Measurements from ENCODE around the gene PBXIP1. TPM values are rescaled to one million over a fixed set of nuclear protein-coding genes. Genes with fewer than 3 reads are reported as not detected.

The PBXIP1 gene
- polyA plus RNA-seq, 1 donor (not counting 4 experiments of a cell fraction or from before 2014, with no cell fraction given): 15.6 TPM

- H3K36me3 ChIP-seq (ENCODE audit: control insufficient read depth in 2 of 2, extremely low read depth in 1 of 2, insufficient read depth in 2 of 2, low read length in 2 of 2): peaks cover 0 to 3% of the 10 kb centered on the region in 2 experiments
- no peaks in the 10 kb centered on the region for H4K20me1 ChIP-seq (ENCODE audit: control insufficient read depth, extremely low read depth, insufficient read depth, low read length)
- no peaks in the 10 kb centered on the region for H3K79me2 ChIP-seq (ENCODE audit: control insufficient read depth, insufficient read depth, low read length)
- no peak overlapping the region for H2AFZ ChIP-seq (ENCODE audit: control insufficient read depth, low read length)
- no peaks in the 10 kb centered on the region for H3K27me3 ChIP-seq (ENCODE audit: control insufficient read depth, extremely low read depth, insufficient read depth, low read length)
- no peak overlapping the region for H3K27ac ChIP-seq (ENCODE audit: control insufficient read depth, insufficient read depth, low read length)
- TF ChIP-seq EZH2 (IDR thresholded peaks at IDR 0.05; ENCODE audit: low read length): no peak
- TF ChIP-seq CTCF (optimal IDR thresholded peaks at IDR 0.05 in 1 of 3, IDR thresholded peaks at IDR 0.05 in 1 of 3, conservative IDR thresholded peaks at IDR 0.05 in 1 of 3; ENCODE audit: extremely low read depth in 1 of 3, insufficient read depth in 2 of 3, low read length in 3 of 3): no peak
- FAIRE-seq (no peak), DNase-seq (ENCODE audit: low read depth, low spot score) (no peak)
- peaks cover 22% of the 10 kb centered on the region for H3K4me1 ChIP-seq (ENCODE audit: control insufficient read depth, extremely low read depth, insufficient read depth, low read length)
- no peak overlapping the region for H3K4me2 ChIP-seq (ENCODE audit: control insufficient read depth, extremely low read depth, insufficient read depth, low read depth, low read length)
- H3K9me1 ChIP-seq (ENCODE audit: control insufficient read depth, extremely low read depth, insufficient read depth, low read length): no peaks in the 10 kb centered on the region
- H3K9ac ChIP-seq (ENCODE audit: control insufficient read depth, extremely low read depth, insufficient read depth, low read length): no peak overlapping the region
- no peaks in the 10 kb centered on the region for H3K9me3 ChIP-seq (ENCODE audit: control insufficient read depth, low read depth, low read length)
- dilution Hi-C loops (cut with MboI; ENCODE audit: extremely low pct_ligation_motif_present, low sequenced_read_pairs): no loop called here
- H3K4me3 ChIP-seq (ENCODE audit: control insufficient read depth in 2 of 3, extremely low read depth in 1 of 3, insufficient read depth in 2 of 3, low read depth in 1 of 3, low read length in 3 of 3): no peak overlapping the region
These were observed 15.7 kb downstream of the PBXIP1 start for GRCh38 chr1:154940213-154940560.

- no peak for FAIRE-seq
- TF ChIP-seq EZH2 (IDR thresholded peaks at IDR 0.05; ENCODE audit: low read length): no peak
- no peak for TF ChIP-seq CTCF (optimal IDR thresholded peaks at IDR 0.05 in 1 of 3, IDR thresholded peaks at IDR 0.05 in 1 of 3, conservative IDR thresholded peaks at IDR 0.05 in 1 of 3; ENCODE audit: extremely low read depth in 1 of 3, insufficient read depth in 2 of 3, low read length in 3 of 3)
- Histone ChIP-seq H3K79me2 (ENCODE audit: control insufficient read depth, insufficient read depth, low read length) (no peaks in the 10 kb centered on the region), H3K4me3 (ENCODE audit: control insufficient read depth in 2 of 3, extremely low read depth in 1 of 3, insufficient read depth in 2 of 3, low read depth in 1 of 3, low read length in 3 of 3) (no peak overlapping the region), H2AFZ (ENCODE audit: control insufficient read depth, low read length) (no peak overlapping the region), H3K9ac (ENCODE audit: control insufficient read depth, extremely low read depth, insufficient read depth, low read length) (peak overlapping the region; percentile 99), H3K9me3 (ENCODE audit: control insufficient read depth, low read depth, low read length) (no peaks in the 10 kb centered on the region), H3K36me3 (ENCODE audit: control insufficient read depth in 2 of 2, extremely low read depth in 1 of 2, insufficient read depth in 2 of 2, low read length in 2 of 2) (no peaks in the 10 kb centered on the region), H3K27me3 (ENCODE audit: control insufficient read depth, extremely low read depth, insufficient read depth, low read length) (no peaks in the 10 kb centered on the region), H3K4me2 (ENCODE audit: control insufficient read depth, extremely low read depth, insufficient read depth, low read depth, low read length) (peak overlapping the region; percentile 96), H3K4me1 (ENCODE audit: control insufficient read depth, extremely low read depth, insufficient read depth, low read length) (peaks cover 22% of the 10 kb centered on the region), H3K27ac (ENCODE audit: control insufficient read depth, insufficient read depth, low read length) (peak overlapping the region; percentile 100), H4K20me1 (ENCODE audit: control insufficient read depth, extremely low read depth, insufficient read depth, low read length) (no peaks in the 10 kb centered on the region), H3K9me1 (ENCODE audit: control insufficient read depth, extremely low read depth, insufficient read depth, low read length) (no peaks in the 10 kb centered on the region)
- no peak for DNase-seq (ENCODE audit: low read depth, low spot score)
- dilution Hi-C loops (cut with MboI; ENCODE audit: extremely low pct_ligation_motif_present, low sequenced_read_pairs): no loop called here
These were observed 17.1 kb downstream of the PBXIP1 start for GRCh38 chr1:154938604-154939399.
